Left lung (tissue), 10 donors: ENCODE data around the gene PLPP4. TPM values are rescaled to one million over a fixed set of nuclear protein-coding genes. Genes with fewer than 3 reads are reported as not detected.

Experiments used
- ATAC-seq: fragments of 200-7000 bp; cut with Tn5 transposase; one replicate; pipeline ENCODE4 v1.9.1; 2020; ENCODE audit warnings: moderate library complexity
- DNase-seq, 4 donors: peaks; one replicate each; pipeline ENCODE4 v3.0.0-alpha.2; 2013 to 2020
- H3K27ac ChIP-seq, 2 donors: fragments of 200-600 bp; sonication (generic) in 1 of 2; one replicate each; pipeline versions ENCODE4 v1.5.0 to v1.8.0; 2020 to 2021
- H3K27me3 ChIP-seq, 2 donors: fragments of 200-600 bp; sonication (generic) in 1 of 2; one replicate each; pipeline versions ENCODE4 v1.5.0 to v1.8.0; 2020 to 2021
- H3K36me3 ChIP-seq, 2 donors: fragments of 200-600 bp; sonication (generic) in 1 of 2; one replicate each; pipeline versions ENCODE4 v1.5.0 to v1.8.0; 2020 to 2021
- H3K4me1 ChIP-seq, 2 donors: fragments of 200-600 bp; one replicate each; pipeline ENCODE4 v1.8.0; 2021
- H3K4me3 ChIP-seq, 2 donors: fragments of 200-600 bp; sonication (generic) in 1 of 2; one replicate each; pipeline versions ENCODE4 v1.5.0 to v1.8.0; 2020 to 2021; ENCODE audit warnings: mild to moderate bottlenecking in 1 of 2
- H3K9me3 ChIP-seq, 2 donors: fragments of 200-600 bp; sonication (generic) in 1 of 2; one replicate each; pipeline versions ENCODE4 v1.5.0 to v1.8.0; 2020 to 2021
- CTCF ChIP-seq, 2 donors: fragments of 200-600 bp; sonication (generic) in 1 of 2; IDR thresholded peaks; one replicate each; pipeline versions ENCODE4 v1.5.0 to v1.8.0; 2021; ENCODE audit warnings: antibody characterized with exemption in 2 of 2
- intact Hi-C, 2 donors: fragments of 100-400 bp; cut with DNase I; formaldehyde crosslinking; loops; one replicate each; pipeline versions ENCODE4 v1.11.2 to v1.14.2; 2022
- polyA plus RNA-seq, 6 donors: library from polyadenylated mRNA; unstranded; fragments of 120-200 nt; gene quantifications; one replicate each; pipeline ENCODE4 v1.2.1, GENCODE V29; 2013; ENCODE audit not compliant: insufficient read length in 6 of 6
- total RNA-seq, 2 donors: library from RNA; stranded (reverse); fragmentation: NEBNext Ultra II Directional; extraction: Animal tissue kit (Norgen Biotek cat#: 25700); gene quantifications; one replicate each; pipeline ENCODE4 v1.2.1, GENCODE V29; 2021
- donor health status: DM: no; HTN: yes; CAD: no.
- donor health status: DM: no; HTN: no; CAD: no.

Gene PLPP4
- total and polyA plus RNA-seq, 8 donors, result 0.11 to 0.67 TPM; not detected in 6

GRCh38 chr10:120433141-120433540 is 23.9 kb upstream of the PLPP4 start:
- no peak for TF ChIP-seq CTCF (IDR thresholded peaks at IDR 0.05)
- Histone ChIP-seq H3K36me3 (no peaks in the 10 kb centered on the region), H3K27me3 (peaks cover 0 to 25% of the 10 kb centered on the region in 2 donors), H3K4me3 (no peak overlapping the region), H3K4me1 (no peaks in the 10 kb centered on the region), H3K9me3 (no peaks in the 10 kb centered on the region), H3K27ac (no peak overlapping the region)
- ATAC-seq (no peak), DNase-seq (no peak)
- intact Hi-C loops, result no loop called here

GRCh38 chr10:120436439-120437112 is 20.5 kb upstream of the PLPP4 start:
- ATAC-seq, result no peak

GRCh38 chr10:120437541-120437940 is 19.5 kb upstream of the PLPP4 start:
- H3K27me3 ChIP-seq, result peaks cover 0 to 12% of the 10 kb centered on the region in 2 donors
- no peaks in the 10 kb centered on the region for H3K36me3 ChIP-seq
- TF ChIP-seq CTCF (IDR thresholded peaks at IDR 0.05), result no peak
- H3K27ac ChIP-seq, result no peak overlapping the region
- H3K4me3 ChIP-seq, result no peak overlapping the region
- no peaks in the 10 kb centered on the region for H3K4me1 ChIP-seq
- ATAC-seq, result no peak
- intact Hi-C loops, result no loop called here
- H3K9me3 ChIP-seq, result no peaks in the 10 kb centered on the region
- no peak for DNase-seq

More at GRCh38 chr10:120436439-120437112, 20.5 kb upstream of the PLPP4 start:
- no peaks in the 10 kb centered on the region for H3K9me3 ChIP-seq
- intact Hi-C loops, result no loop called here
- TF ChIP-seq CTCF (IDR thresholded peaks at IDR 0.05), result no peak
- H3K36me3 ChIP-seq, result no peaks in the 10 kb centered on the region
- H3K27me3 ChIP-seq, result peaks cover 0 to 12% of the 10 kb centered on the region in 2 donors
- no peaks in the 10 kb centered on the region for H3K4me1 ChIP-seq
- H3K27ac ChIP-seq, result no peak overlapping the region
- DNase-seq, result no peak
- no peak overlapping the region for H3K4me3 ChIP-seq

- ATAC-seq, result no peak
Measured at GRCh38 chr10:120451968-120452367, 5.1 kb upstream of the PLPP4 start.

GRCh38 chr10:120453319-120453718 is 3.7 kb upstream of the PLPP4 start:
- H3K9me3 ChIP-seq, result no peaks in the 10 kb centered on the region
- H3K36me3 ChIP-seq, result no peaks in the 10 kb centered on the region
- intact Hi-C loops, result no loop called here
- H3K27me3 ChIP-seq, result peaks cover 22 to 40% of the 10 kb centered on the region in 2 donors
- DNase-seq (no peak), ATAC-seq (no peak)
- no peak overlapping the region for H3K4me3 ChIP-seq
- no peak overlapping the region for H3K27ac ChIP-seq
- no peak for TF ChIP-seq CTCF (IDR thresholded peaks at IDR 0.05)
- H3K4me1 ChIP-seq, result peaks cover 7 to 15% of the 10 kb centered on the region in 2 donors

More at GRCh38 chr10:120451968-120452367, 5.1 kb upstream of the PLPP4 start:
- Histone ChIP-seq H3K27me3 (peaks cover 9 to 26% of the 10 kb centered on the region in 2 donors), H3K9me3 (no peaks in the 10 kb centered on the region), H3K36me3 (no peaks in the 10 kb centered on the region), H3K4me3 (no peak overlapping the region), H3K27ac (no peak overlapping the region), H3K4me1 (peaks cover 0 to 7% of the 10 kb centered on the region in 2 donors)
- no peak for DNase-seq
- no peak for TF ChIP-seq CTCF (IDR thresholded peaks at IDR 0.05)
- intact Hi-C loops, result no loop called here
